BLaER1 (cell line): ENCODE data around the gene KIF1A.
A peak's percentile ranks its signal among the peaks of the same experiment; 100 is the strongest.
"Not testable (repeated sequence)": the region's sequence is repeated elsewhere in the genome, so short reads cannot be mapped to it uniquely, and the experiment has no call there.

ENCODE experiments used
- H3K27ac ChIP-seq: shearing (Covaris generic); formaldehyde crosslinking; 2 replicates; pipeline ENCODE4 v1.8.1; 2022
- H3K27me3 ChIP-seq: shearing (Covaris generic); formaldehyde crosslinking; 2 replicates; pipeline ENCODE4 v1.8.1; 2022
- H3K36me3 ChIP-seq: shearing (Covaris generic); formaldehyde crosslinking; 2 replicates; pipeline ENCODE4 v1.8.1; 2022
- H3K4me1 ChIP-seq: shearing (Covaris generic); formaldehyde crosslinking; 2 replicates; pipeline ENCODE4 v1.8.1; 2022
- H3K4me2 ChIP-seq: shearing (Covaris generic); formaldehyde crosslinking; 2 replicates; pipeline ENCODE4 v1.8.1; 2022
- H3K4me3 ChIP-seq: shearing (Covaris generic); formaldehyde crosslinking; 2 replicates; pipeline ENCODE4 v1.8.1; 2022
- H3K9ac ChIP-seq: shearing (Covaris generic); formaldehyde crosslinking; 2 replicates; pipeline ENCODE4 v1.8.1; 2022
- H3K9me3 ChIP-seq: shearing (Covaris generic); formaldehyde crosslinking; 2 replicates; pipeline ENCODE4 v1.8.1; 2022
- H4K20me1 ChIP-seq: shearing (Covaris generic); formaldehyde crosslinking; 2 replicates; pipeline ENCODE4 v1.8.1; 2022
- Cebpa-rat ChIP-seq: shearing (Covaris generic); IDR thresholded peaks from 2 replicates; pipeline ENCODE4 v1.8.1; 2022

KIF1A gene

DNA sequence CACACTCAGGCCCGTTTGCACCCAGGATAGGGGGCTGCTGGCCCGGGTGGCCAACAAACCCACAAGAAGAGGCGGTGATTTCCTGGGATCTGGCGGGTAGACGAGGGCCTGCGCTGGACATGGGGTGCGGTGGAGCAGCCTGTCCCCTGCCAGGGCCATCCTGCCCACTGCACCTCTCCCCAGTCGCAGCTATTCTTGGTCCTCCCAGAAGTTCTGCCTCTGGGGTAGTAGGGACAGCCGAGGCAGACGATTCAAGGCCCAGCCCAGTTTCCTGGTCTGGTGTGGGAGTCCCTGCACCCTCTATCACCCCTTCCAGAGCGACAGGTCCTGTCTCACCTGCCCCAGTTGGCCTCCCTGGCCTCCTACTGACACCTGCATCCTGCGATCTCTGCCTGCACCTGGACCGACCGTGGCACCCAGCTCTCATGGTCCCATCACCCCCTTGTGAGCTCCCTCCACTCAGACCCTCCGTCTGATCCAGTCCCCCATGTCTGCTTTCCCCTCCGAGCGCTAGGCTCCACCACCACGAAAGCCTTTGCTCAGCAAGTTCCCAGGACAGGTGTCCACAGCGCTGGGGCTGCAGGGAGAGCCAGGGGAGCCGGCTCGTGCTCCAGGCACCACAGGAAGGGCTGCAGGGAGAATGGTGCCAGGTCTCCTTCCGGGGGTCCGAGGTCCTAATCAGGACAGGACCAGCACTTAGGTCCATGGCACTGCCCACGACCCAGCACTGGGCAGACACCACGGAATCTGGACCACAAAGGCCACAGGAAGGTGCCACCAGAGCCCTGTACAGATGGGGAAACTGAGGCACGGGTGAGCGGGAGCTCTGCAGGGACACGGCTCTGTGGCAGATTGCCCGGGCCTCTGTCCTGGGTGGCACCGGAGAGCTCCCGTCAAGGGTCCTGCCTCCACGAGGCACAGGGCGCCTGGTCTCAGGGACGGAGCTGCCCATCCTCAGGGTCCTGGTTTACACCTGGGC, 127.1 kb downstream of the KIF1A start:
- not testable (repeated sequence) for H3K4me2 ChIP-seq, H3K36me3 ChIP-seq, H3K27ac ChIP-seq, H3K4me3 ChIP-seq, H3K9me3 ChIP-seq, H3K27me3 ChIP-seq, H3K4me1 ChIP-seq, H4K20me1 ChIP-seq, H3K9ac ChIP-seq

- not testable (repeated sequence) for H3K36me3 ChIP-seq, H3K27ac ChIP-seq, H3K9me3 ChIP-seq, H4K20me1 ChIP-seq, H3K27me3 ChIP-seq, H3K4me2 ChIP-seq, H3K4me3 ChIP-seq, H3K9ac ChIP-seq
- H3K4me1 ChIP-seq, result peaks cover 13% of the 10 kb centered on the region
Measured at GRCh38 chr2:240691631-240692420, 128.2 kb downstream of the KIF1A start, which contains the start of gene AQP12A. TSS of gene AQP12A (plus strand) at chr2:240691866. CDS start at chr2:240691914, 48 bp downstream.

DNA sequence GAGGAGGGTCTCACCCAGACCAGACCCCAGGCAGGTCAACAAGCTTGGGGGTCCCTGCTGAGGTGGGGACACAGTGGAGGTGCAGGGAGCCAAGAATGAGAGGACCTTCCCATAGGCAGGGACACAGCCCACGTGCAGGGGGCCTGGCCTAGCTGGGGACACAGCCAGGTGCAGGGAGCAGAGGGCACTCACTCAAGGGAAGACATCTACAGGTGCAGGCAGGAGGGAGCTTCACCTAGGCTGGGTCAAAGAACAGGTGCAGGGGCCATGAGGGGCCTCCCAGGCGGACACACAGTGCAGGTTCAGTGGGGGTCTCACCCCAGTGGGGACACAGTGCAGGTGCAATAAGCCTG, 129.0 kb downstream of the KIF1A start:
- not testable (repeated sequence) for H3K9ac ChIP-seq, H3K9me3 ChIP-seq, H3K27me3 ChIP-seq, H3K4me2 ChIP-seq, H3K27ac ChIP-seq, H4K20me1 ChIP-seq, H3K36me3 ChIP-seq, H3K4me3 ChIP-seq
- H3K4me1 ChIP-seq, result peaks cover 13% of the 10 kb centered on the region

- peak overlapping the region; percentile 61 for H3K4me2 ChIP-seq
- not testable (repeated sequence) for H3K27ac ChIP-seq, H3K36me3 ChIP-seq, H3K9me3 ChIP-seq, H3K9ac ChIP-seq, H3K27me3 ChIP-seq, H4K20me1 ChIP-seq, H3K4me3 ChIP-seq
- peaks cover 13% of the 10 kb centered on the region for H3K4me1 ChIP-seq
Measured at GRCh38 chr2:240690421-240691074, 129.5 kb downstream of the KIF1A start.

DNA sequence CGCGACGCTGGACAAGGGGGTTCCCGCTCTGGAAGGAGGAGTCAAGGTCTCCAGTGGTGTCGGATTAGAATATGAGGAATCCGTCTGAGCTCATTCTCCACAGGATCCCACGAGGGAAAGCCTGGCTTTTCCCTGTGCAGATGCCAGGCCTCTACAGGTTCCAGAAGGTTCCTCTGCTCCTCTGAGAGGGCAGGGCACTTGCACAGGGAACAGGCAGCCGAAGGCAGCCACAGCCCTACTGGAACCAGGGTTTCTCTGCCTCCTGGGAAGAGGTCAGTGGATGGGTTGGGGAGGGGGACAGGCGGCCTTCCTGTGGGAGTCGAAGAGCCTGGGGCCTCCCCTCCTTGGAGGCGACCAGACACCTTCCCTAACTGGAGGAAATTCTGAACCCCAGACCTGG, 130.0 kb downstream of the KIF1A start:
- no peaks in the 10 kb centered on the region for H3K9me3 ChIP-seq
- H3K4me3 ChIP-seq, result no peak overlapping the region
- H3K4me1 ChIP-seq, result peaks cover 13% of the 10 kb centered on the region
- H3K9ac ChIP-seq, result no peak overlapping the region
- no peak for TF ChIP-seq Cebpa-rat
- H4K20me1 ChIP-seq, result no peaks in the 10 kb centered on the region
- no peaks in the 10 kb centered on the region for H3K36me3 ChIP-seq
- peak overlapping the region; percentile 61 for H3K4me2 ChIP-seq
- no peaks in the 10 kb centered on the region for H3K27me3 ChIP-seq
- no peak overlapping the region for H3K27ac ChIP-seq

- TF ChIP-seq Cebpa-rat, result no peak
- Histone ChIP-seq H4K20me1 (no peaks in the 10 kb centered on the region), H3K9ac (no peak overlapping the region), H3K4me2 (no peak overlapping the region), H3K27me3 (no peaks in the 10 kb centered on the region), H3K4me3 (no peak overlapping the region), H3K4me1 (peaks cover 19% of the 10 kb centered on the region), H3K27ac (no peak overlapping the region), H3K36me3 (no peaks in the 10 kb centered on the region), H3K9me3 (no peaks in the 10 kb centered on the region)
Measured at GRCh38 chr2:240688553-240688919, 131.5 kb downstream of the KIF1A start.

DNA sequence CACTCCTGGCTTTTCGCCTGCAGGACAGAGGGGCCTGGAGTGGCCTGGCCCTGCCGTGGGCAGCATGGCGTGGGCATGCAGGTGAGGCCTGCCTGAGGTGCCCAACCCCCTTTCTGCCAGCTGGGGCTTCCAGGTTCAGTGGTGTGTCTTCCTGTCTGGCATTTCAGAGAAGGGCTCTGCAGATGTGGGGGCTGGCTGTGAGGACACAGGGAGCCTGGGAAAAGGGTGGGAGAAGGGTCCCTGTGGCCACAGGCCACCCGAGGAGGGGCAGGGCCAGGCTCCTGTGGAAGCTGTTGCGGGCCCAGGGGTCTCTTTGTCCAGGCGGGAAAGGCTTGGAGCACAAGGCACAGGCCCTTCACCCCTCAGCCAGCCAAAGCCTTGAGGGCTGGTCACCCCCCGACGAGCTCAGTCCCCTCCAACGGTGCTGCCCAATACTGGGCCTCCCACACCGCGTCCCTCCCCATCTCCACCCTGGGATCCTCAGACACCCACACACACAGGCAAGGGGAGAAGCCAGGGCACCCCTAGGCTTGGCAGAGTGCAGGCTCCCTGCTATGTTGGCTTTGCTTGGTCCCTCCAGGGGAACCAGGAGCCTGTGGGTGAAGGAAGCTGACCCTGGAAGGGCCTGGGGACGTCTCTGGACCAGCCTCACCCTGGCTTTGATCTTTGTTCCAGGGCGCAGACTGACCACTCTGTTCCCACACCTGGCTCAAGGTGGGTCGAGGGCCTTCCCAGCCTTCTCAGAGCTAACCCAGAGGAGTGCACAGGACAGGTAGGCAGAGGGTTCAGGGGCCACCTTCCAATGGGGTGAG, 132.1 kb downstream of the KIF1A start:
- H3K4me2 ChIP-seq, result no peak overlapping the region
- H3K27ac ChIP-seq, result no peak overlapping the region
- no peak for TF ChIP-seq Cebpa-rat
- no peak overlapping the region for H3K4me3 ChIP-seq
- no peaks in the 10 kb centered on the region for H3K9me3 ChIP-seq
- H3K27me3 ChIP-seq, result no peaks in the 10 kb centered on the region
- peaks cover 19% of the 10 kb centered on the region for H3K4me1 ChIP-seq
- H4K20me1 ChIP-seq, result no peaks in the 10 kb centered on the region
- H3K36me3 ChIP-seq, result no peaks in the 10 kb centered on the region
- H3K9ac ChIP-seq, result no peak overlapping the region

DNA sequence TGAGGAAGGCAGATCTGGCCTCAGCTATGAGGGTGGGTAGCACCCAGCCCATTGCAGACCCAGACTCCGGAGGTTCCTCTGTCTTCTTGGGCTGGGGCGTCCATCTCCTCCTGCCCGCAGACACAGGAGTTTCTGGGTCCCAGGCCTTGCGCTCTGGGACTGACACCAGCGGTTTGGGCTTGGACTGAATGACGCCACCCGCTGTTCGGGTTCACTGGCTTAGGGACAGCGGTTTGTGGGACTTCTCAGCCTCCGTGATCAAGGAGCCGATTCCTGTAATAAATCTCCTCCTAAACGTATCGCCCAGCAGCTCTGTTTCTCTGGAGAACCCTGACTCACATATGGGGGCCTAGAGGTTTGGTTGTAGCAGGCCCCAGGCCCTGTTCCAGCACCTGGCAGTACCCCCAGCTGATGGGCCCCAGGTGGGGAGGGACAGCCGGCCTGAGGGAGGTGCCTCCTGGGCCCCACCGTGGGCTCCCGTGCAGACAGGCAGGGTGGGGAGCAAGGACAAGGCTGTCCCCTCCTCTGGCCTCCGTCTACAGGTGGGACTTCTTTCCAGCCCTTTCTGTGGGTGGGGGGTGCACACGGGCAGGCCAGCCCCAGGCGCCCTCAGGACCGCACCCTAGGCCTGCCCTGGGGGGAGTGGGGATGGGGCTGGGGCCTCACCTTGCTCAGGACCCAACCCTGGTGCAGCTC, 132.8 kb downstream of the KIF1A start:
- Histone ChIP-seq H3K4me3 (no peak overlapping the region), H3K4me2 (no peak overlapping the region), H4K20me1 (no peaks in the 10 kb centered on the region), H3K9ac (no peak overlapping the region), H3K9me3 (no peaks in the 10 kb centered on the region), H3K36me3 (no peaks in the 10 kb centered on the region), H3K27me3 (no peaks in the 10 kb centered on the region), H3K27ac (no peak overlapping the region), H3K4me1 (peaks cover 19% of the 10 kb centered on the region)
- TF ChIP-seq Cebpa-rat, result no peak

- Histone ChIP-seq H4K20me1 (no peaks in the 10 kb centered on the region), H3K36me3 (no peaks in the 10 kb centered on the region), H3K9me3 (no peaks in the 10 kb centered on the region), H3K4me1 (peaks cover 19% of the 10 kb centered on the region), H3K4me3 (no peak overlapping the region), H3K4me2 (no peak overlapping the region), H3K9ac (no peak overlapping the region), H3K27ac (no peak overlapping the region), H3K27me3 (no peaks in the 10 kb centered on the region)
- no peak for TF ChIP-seq Cebpa-rat
Measured at GRCh38 chr2:240686460-240686859, 133.6 kb downstream of the KIF1A start.
